ENCODE data around the gene ATP5F1E.

Gene ATP5F1E

GRCh38 chr20:59077705-59078104, 45.6 kb upstream of the ATP5F1E start:
- H4K20me1 ChIP-seq (ENCODE audit: insufficient read depth, low read length), result no peaks in the 10 kb centered on the region
- no peaks in the 10 kb centered on the region for H3K9me2 ChIP-seq (ENCODE audit: low read depth, low read length)
- H3K9me3 ChIP-seq (ENCODE audit: low read length), result no peaks in the 10 kb centered on the region
- H3K36me3 ChIP-seq (ENCODE audit: insufficient read depth, low read length), result no peaks in the 10 kb centered on the region
- H3K4me1 ChIP-seq (ENCODE audit: insufficient read depth, low read length, severe bottlenecking), result no peaks in the 10 kb centered on the region
- no peak overlapping the region for H2AFZ ChIP-seq (ENCODE audit: low read length)
- H3F3A ChIP-seq (ENCODE audit: insufficient read depth, low read length), result no peaks in the 10 kb centered on the region
- no peak overlapping the region for H3K9ac ChIP-seq (ENCODE audit: low read length)
- no peak overlapping the region for H3K4me2 ChIP-seq (ENCODE audit: low read length)
- no peak for TF ChIP-seq EZH2 (IDR thresholded peaks at IDR 0.05; ENCODE audit: borderline replicate concordance, low read length)
- TF ChIP-seq CTCF (IDR thresholded peaks at IDR 0.05; ENCODE audit: low read length), result no peak
- H3K4me3 ChIP-seq (ENCODE audit: low read depth, low read length, poor library complexity, severe bottlenecking), result no peak overlapping the region
- H3K79me2 ChIP-seq (ENCODE audit: insufficient read depth, low read length), result no peaks in the 10 kb centered on the region
- no peaks in the 10 kb centered on the region for H3K27me3 ChIP-seq (ENCODE audit: insufficient read depth, low read length)
- no peak overlapping the region for H3K27ac ChIP-seq (ENCODE audit: low read depth, low read length, poor library complexity, severe bottlenecking)

- no peaks in the 10 kb centered on the region for H3K27me3 ChIP-seq (ENCODE audit: insufficient read depth, low read length)
- H3K79me2 ChIP-seq (ENCODE audit: insufficient read depth, low read length), result no peaks in the 10 kb centered on the region
- no peaks in the 10 kb centered on the region for H3K4me1 ChIP-seq (ENCODE audit: insufficient read depth, low read length, severe bottlenecking)
- no peaks in the 10 kb centered on the region for H3F3A ChIP-seq (ENCODE audit: insufficient read depth, low read length)
- no peaks in the 10 kb centered on the region for H3K9me3 ChIP-seq (ENCODE audit: low read length)
- H3K4me2 ChIP-seq (ENCODE audit: low read length), result no peak overlapping the region
- H3K9me2 ChIP-seq (ENCODE audit: low read depth, low read length), result no peaks in the 10 kb centered on the region
- TF ChIP-seq EZH2 (IDR thresholded peaks at IDR 0.05; ENCODE audit: borderline replicate concordance, low read length), result no peak
- TF ChIP-seq CTCF (IDR thresholded peaks at IDR 0.05; ENCODE audit: low read length), result no peak
- no peaks in the 10 kb centered on the region for H4K20me1 ChIP-seq (ENCODE audit: insufficient read depth, low read length)
- H3K9ac ChIP-seq (ENCODE audit: low read length), result no peak overlapping the region
- H3K36me3 ChIP-seq (ENCODE audit: insufficient read depth, low read length), result no peaks in the 10 kb centered on the region
- H2AFZ ChIP-seq (ENCODE audit: low read length), result no peak overlapping the region
- H3K4me3 ChIP-seq (ENCODE audit: low read depth, low read length, poor library complexity, severe bottlenecking), result no peak overlapping the region
- H3K27ac ChIP-seq (ENCODE audit: low read depth, low read length, poor library complexity, severe bottlenecking), result no peak overlapping the region
These were observed 43.9 kb upstream of the ATP5F1E start for GRCh38 chr20:59075934-59076508.

GRCh38 chr20:59074456-59074855, 42.3 kb upstream of the ATP5F1E start:
- Histone ChIP-seq H3K27ac (ENCODE audit: low read depth, low read length, poor library complexity, severe bottlenecking) (no peak overlapping the region), H2AFZ (ENCODE audit: low read length) (no peak overlapping the region), H3K36me3 (ENCODE audit: insufficient read depth, low read length) (no peaks in the 10 kb centered on the region), H3K4me3 (ENCODE audit: low read depth, low read length, poor library complexity, severe bottlenecking) (no peak overlapping the region), H3K4me2 (ENCODE audit: low read length) (no peak overlapping the region), H3K4me1 (ENCODE audit: insufficient read depth, low read length, severe bottlenecking) (no peaks in the 10 kb centered on the region), H4K20me1 (ENCODE audit: insufficient read depth, low read length) (no peaks in the 10 kb centered on the region), H3F3A (ENCODE audit: insufficient read depth, low read length) (no peaks in the 10 kb centered on the region), H3K79me2 (ENCODE audit: insufficient read depth, low read length) (no peaks in the 10 kb centered on the region), H3K27me3 (ENCODE audit: insufficient read depth, low read length) (no peaks in the 10 kb centered on the region), H3K9me2 (ENCODE audit: low read depth, low read length) (no peaks in the 10 kb centered on the region), H3K9ac (ENCODE audit: low read length) (no peak overlapping the region), H3K9me3 (ENCODE audit: low read length) (no peaks in the 10 kb centered on the region)
- TF ChIP-seq CTCF (IDR thresholded peaks at IDR 0.05; ENCODE audit: low read length) (no peak), EZH2 (IDR thresholded peaks at IDR 0.05; ENCODE audit: borderline replicate concordance, low read length) (no peak)
